T47D (cell line): ENCODE data around the gene KCNJ10.

Experiments
- DNase-seq, 2 experiments: peaks; one replicate each; pipeline versions ENCODE4 v3.0.0 to v3.0.0-alpha.2; 2011 to 2012; ENCODE audit warnings: low read depth in 1 of 2, low spot score in 1 of 2
- JUND ChIP-seq: IDR thresholded peaks from 2 replicates; pipeline ENCODE4 v1.6.1; 2012; ENCODE audit warnings: low read depth
- in situ Hi-C: cut with HindIII; loops from 2 replicates; pipeline ENCODE4 v1.10.0; 2016; ENCODE audit warnings: low sequenced_read_pairs, low pct_unique_long_range_greater_than_20kb

The KCNJ10 gene

DNA sequence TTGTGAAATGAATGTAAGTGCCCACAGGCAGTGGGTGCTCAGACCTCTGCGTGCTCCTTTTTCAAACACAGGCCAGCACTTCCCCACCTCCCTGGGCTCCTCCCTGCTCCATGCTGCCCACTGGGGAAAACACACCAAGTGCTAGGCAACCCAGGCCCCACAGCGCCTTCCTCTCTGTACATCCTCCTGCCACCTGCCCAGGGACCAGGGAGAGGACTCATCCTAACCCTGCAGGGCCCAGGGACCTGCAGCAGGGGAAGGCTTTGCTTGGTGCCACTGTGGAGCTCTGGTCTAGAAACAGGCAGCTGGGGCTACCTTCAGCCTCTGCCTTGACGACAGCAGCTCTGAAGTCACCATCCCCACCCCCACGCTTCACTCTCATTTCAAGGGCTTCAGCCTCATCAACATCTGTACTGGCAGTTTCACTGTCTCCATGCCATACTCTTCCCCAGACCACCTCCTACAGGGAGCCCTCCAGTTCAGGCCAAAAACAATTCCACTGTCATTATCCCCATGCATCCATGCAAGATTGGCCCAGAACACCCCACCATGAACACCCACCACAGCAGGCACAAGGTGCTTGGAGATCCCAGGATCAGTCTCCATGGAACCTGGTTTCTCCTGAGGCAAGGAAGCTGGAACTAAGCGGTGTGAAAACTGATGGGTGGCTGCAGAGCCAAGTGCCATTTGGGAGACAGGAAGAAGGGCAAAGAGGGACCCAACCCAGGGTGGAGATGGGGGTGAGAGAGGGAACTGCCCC lies 27.4 kb upstream of the KCNJ10 start:
- no peak for DNase-seq
- in situ Hi-C loops, result no loop called here
- TF ChIP-seq JUND, result no peak

DNA sequence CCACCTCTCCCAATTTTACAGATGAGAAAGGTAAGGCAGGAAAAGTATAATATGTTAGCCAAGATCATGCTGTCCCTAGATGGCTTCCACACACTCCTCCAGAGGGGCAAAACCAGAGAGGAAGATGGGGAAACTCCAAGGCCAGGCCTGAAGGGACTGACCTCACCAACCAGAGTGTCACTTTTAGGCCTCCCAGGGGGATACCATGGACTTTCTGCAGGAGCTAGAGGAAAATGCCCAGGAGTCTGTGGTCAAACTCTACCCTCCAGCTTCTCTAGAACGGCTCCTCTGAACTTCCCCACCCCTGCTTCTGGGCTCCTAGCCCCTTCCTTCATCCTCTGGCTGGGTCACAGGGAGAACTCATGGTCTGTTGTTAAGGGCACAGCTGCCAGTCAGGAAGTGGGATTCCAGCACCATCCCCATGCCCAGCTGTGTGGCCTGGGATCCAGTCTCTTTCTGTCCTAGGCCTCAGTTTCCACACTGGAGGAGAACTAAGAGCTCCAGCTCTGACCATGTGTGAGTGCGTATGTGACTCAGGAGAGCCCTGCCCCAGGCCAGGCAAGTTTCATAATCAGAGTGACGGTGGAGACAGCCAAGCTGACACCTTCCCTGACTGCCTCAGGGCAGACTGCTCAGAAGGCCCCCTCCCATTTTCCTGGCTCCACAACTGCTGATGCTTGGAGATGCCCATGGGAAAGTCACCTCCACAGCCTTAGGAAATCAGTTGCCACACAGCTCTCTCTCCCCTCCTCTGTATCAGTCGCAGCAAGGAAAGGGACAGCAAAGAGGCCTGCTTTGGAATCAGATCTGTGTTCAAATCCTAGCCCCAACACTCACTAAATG lies 26.5 kb upstream of the KCNJ10 start:
- TF ChIP-seq JUND, result no peak
- in situ Hi-C loops, result no loop called here
- DNase-seq, result peak in 1 of 2 experiments; percentile 35

DNA sequence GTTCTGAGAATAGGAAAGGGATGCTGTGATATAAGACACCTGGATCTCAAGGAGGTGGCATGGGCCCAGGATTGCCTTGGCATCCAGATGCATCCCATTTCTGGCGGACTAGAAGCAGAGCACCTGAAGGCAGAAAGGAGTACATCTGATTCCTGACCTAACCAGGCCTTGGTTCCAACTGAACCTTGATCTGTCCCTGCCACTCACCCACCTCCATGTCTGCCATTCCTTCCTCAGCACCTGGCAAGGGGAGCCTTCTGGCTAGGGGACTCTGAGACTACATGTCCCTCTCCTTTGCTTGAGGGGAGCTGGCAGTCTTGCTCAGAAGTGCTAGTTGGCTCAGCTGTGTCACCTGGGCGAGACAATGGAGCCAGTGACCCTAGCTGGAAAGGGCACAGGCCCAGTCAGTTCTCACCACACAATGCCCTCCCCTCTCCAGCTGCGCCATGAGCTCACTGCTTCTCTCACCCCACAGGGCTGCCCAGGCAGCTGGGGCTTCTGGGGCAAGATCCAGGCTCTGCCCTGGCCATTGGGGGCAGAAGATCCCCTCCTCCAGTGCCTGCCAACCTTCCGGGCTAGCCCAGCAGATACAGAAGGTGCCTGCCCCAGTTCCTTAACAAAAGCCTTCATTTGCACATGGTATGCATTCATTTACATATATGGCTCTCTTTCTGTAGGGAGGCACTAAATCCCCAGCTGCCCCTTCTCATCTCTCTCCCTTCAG lies 25.6 kb upstream of the KCNJ10 start:
- DNase-seq, result no peak
- TF ChIP-seq JUND, result no peak
- in situ Hi-C loops, result no loop called here

DNA sequence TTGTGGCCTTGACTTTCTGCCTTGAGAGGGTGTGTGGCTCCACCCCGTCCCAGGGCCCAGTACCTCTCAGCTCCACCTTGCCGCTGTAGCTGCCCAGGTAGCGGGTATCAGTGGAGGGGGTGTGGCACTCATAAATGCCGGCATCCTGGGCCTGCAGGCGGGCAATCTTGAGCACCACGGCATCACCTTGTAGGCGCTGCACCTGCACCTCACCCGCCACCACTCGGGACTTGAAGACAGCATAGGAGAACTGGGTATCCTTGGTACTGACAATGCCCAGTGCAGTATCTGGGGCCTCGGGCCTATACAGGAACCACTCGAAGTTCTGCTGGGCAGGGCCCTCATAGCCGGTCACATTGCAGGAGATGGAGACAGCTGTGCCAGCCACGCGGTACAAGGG lies 24.8 kb upstream of the KCNJ10 start:
- TF ChIP-seq JUND, result no peak
- DNase-seq, result no peak
- in situ Hi-C loops, result no loop called here

DNA sequence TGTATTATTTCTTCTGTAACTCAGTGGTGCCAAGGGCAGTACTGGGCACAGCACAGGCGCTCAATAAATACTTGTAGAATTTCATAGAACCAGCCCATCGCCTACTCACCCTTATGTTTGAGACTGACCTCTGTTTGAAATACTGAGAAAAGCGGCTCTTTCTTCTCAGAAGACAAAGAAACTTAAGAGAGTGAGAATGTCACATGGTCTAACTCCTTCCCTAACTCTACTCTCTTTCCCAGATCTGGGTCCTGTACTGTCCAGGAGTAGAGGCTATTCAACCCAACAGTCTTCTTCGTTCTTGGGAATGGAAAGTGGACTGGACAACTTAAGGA lies 24.3 kb upstream of the KCNJ10 start:
- DNase-seq, result no peak
- in situ Hi-C loops, result no loop called here
- TF ChIP-seq JUND, result no peak

DNA sequence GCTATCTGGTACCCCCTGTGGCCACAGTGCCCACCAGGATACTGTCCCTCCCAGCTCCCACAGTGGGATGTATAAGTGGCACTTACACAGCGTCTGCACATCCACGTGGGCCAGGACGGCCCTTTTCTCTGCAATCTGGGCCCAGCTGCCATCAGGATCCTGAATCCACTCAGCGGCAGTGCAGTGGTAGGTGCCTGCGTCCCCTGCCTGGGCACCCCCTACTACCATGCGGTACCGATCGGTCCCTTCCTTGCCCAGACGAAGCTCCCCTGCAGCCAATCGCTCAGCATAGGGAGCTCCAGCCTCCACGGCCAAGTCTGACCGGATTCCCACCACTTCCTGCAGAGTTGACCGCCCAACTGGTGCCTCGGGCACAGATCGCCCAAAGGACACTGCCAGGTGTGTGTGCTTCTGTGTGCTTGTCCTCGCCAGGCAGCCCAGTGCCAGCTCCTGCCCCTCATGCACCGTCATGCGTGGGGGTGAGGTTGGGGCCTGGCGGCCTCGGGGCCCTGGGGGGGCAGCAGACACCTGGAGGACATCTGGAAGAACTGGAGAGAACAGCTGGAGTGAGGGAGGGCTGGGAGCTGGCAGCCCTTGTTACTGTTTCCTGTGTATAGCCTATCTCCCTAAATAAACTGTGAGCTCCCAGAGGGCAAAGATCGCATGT lies 23.8 kb upstream of the KCNJ10 start:
- in situ Hi-C loops, result no loop called here
- TF ChIP-seq JUND, result no peak
- no peak for DNase-seq

DNA sequence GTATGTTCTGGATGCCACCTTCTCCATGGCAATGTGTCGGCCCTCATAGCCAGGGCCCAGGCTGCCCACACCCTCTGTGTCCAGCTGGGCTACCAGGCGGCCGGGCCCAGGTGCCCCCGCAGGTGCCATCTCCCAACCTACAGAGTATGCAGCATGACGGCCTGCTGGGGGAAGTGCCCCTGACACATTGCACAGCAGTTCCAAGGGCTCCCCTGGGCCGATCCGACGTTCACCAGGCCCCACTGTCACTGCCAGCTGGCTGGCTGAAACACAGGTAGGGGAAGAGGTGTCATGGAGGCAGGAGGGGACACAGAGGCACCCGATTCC lies 23.1 kb upstream of the KCNJ10 start:
- in situ Hi-C loops, result no loop called here
- TF ChIP-seq JUND, result no peak
- no peak for DNase-seq

DNA sequence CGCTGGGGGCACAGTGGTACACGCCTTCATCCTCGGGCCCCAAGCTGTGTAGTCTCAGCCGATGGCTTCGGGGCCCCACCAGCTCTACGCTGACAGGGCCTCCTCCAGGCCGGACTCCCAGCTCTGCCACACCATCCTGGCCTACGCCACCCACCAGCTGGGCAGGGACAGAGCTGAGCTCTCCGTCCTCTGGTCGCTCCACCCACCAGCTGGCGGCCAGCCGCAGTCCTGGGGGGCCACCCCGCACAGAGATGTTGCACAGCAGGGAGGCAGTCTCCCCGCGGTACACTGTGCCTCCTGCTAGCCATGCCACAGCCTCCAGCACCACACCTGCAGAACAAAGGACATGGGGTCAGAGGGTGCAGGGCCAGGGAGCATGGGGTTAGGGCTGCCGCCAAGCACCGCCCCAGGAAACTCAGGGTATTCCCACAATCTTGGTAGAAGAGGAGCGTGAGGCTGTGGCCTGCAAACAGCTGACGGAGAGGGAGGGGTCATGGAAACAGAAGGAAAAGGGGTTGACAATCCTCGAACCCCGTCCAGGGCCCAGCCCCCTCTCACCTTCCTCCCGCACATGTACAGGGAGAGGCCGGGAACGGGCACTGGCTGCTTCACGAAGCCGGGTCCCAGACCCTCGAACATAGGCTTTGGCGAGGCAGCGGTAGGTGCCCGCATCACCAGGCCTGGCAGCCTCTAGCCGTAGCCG lies 22.6 kb upstream of the KCNJ10 start:
- no peak for TF ChIP-seq JUND
- in situ Hi-C loops, result no loop called here
- DNase-seq, result no peak

DNA sequence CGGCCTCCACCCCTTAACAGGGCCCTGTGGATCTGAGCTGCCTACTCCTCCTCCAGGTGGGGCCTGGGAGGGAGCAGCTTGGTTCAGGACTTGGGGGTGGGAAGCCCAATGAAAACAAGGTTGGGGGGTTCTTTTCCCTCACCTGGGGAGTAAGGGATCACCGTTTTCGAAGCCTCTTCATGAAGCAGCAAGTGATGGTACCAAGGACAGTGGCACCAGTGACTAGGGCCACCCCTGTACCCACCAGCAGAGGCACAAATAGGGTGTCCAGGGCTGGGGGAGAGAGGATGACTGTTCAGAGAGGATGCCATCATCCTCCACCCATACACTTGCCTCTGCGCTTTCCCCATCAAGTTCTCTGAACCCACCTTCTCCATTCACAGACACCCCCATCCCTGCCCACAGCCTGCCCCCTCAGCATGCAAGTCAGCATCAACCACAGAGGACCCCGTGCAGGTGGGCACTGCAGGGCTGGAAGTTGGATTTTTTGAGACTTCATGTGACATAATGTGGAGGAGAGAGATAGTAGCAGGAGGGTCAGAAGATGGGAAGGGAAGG lies 21.8 kb upstream of the KCNJ10 start:
- no peak for DNase-seq
- TF ChIP-seq JUND, result no peak
- in situ Hi-C loops, result no loop called here

DNA sequence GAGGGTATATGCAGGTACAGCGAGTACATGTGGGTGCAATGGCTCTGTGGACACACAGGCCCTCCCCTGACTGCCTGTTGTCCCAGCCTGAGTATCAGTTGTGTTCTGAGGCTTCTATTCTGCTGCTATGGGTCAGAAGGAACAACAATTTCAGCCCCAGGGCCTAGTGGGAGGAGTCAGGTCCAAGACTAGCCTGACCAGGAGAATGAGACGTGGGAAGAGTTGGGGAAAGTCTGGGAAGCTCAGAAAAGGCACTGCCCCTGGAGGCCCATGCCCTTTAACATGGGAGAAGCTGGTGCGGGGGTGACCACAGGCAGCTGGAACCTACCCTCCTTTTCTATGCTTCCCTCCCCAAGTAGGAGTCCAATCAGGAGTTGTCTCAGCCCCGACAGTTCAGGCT lies 20.8 kb upstream of the KCNJ10 start:
- in situ Hi-C loops, result no loop called here
- peak; percentile 65 to 75 for DNase-seq
- no peak for TF ChIP-seq JUND

DNA sequence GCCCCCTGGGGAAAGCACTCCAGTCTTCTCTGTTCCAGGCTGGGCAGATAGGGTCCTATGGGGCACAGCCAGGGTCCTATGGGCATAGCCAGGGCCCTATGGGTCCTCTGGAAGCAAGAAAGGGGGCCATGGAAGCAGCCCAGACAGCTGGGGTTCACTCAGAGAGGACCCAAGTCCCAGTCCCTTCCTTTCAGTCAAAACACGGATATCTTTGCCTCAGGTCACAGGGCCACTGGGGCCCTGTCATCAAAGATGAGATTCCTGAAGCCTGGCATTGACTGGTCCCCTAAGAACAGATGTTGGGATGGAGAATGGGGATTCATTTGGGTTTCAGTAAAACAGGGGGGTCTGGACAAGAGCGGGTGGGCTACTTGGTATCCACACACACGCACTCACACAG lies 19.9 kb upstream of the KCNJ10 start:
- in situ Hi-C loops, result no loop called here
- TF ChIP-seq JUND, result no peak
- no peak for DNase-seq

DNA sequence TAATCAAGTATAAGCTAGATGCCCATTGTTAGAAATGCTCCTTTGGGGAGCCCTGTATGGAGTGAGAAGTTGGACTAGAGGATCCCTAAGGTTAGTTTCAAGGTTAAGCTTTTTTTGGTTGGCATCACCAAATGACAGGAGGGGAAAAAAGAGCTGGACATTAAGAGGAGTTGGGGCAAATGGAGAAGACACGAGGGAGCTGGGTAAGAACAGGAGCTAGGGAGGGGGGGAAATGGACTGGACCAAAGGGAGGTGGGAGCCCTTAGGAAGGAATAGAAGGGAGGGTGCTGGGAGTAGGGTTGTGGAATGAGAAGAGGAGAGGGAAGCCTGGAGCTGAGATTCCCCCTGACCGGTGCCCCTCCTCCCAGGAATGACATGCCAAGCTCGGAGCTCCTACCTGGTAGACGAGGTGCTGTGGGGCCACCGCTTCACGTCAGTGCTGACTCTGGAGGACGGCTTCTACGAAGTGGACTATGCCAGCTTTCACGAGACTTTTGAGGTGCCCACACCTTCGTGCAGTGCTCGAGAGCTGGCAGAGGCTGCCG lies 17.2 kb upstream of the KCNJ10 start:
- TF ChIP-seq JUND, result no peak
- no peak for DNase-seq
- in situ Hi-C loops, result no loop called here
